ENCODE results near the gene ERICH6. TPM values are rescaled to one million over a fixed set of nuclear protein-coding genes. Genes with fewer than 3 reads are reported as not detected.

ERICH6 gene
- total RNA-seq, 1 donor from 2014 or later = not detected

DNA sequence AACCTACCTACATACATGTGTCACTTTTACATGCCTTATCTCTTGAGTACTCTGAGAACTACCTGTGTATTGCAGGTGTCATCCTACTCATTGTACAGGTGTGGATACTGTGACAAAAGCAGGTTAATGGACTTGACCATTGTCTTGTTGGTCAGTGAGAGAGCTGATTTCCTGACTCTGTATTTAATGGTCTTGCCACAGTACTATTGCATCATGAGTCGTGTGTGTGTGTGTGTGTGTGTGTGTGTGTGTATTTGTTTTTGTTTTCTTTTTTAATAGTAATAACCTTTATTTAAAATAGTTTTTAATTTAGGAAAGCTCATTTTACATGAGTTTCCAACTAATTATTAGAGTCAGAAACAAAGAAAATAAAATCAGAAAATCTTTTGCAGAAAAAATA lies 92.9 kb downstream of the ERICH6 start:
- no peak overlapping the region for H3K4me3 ChIP-seq
- H3K27ac ChIP-seq = no peak overlapping the region
- no peaks in the 10 kb centered on the region for H3K9me3 ChIP-seq
- intact Hi-C loops (cut with DNase I) = no loop called here
- DNase-seq (ENCODE audit: extremely low spot score in 2 of 2) = no peak
- peaks cover 0 to 7% of the 10 kb centered on the region in 2 donors for H3K36me3 ChIP-seq
- no peaks in the 10 kb centered on the region for H3K27me3 ChIP-seq
- peaks cover 49% of the 10 kb centered on the region for H3K4me1 ChIP-seq
- TF ChIP-seq, protein P1, sequence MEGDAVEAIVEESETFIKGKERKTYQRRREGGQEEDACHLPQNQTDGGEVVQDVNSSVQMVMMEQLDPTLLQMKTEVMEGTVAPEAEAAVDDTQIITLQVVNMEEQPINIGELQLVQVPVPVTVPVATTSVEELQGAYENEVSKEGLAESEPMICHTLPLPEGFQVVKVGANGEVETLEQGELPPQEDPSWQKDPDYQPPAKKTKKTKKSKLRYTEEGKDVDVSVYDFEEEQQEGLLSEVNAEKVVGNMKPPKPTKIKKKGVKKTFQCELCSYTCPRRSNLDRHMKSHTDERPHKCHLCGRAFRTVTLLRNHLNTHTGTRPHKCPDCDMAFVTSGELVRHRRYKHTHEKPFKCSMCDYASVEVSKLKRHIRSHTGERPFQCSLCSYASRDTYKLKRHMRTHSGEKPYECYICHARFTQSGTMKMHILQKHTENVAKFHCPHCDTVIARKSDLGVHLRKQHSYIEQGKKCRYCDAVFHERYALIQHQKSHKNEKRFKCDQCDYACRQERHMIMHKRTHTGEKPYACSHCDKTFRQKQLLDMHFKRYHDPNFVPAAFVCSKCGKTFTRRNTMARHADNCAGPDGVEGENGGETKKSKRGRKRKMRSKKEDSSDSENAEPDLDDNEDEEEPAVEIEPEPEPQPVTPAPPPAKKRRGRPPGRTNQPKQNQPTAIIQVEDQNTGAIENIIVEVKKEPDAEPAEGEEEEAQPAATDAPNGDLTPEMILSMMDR (IDR thresholded peaks at IDR 0.05) = no peak
- TF ChIP-seq POLR2AphosphoS5 (IDR thresholded peaks at IDR 0.05; ENCODE audit: insufficient read depth in 1 of 2, low read depth in 1 of 2) = no peak
- no peak for TF ChIP-seq POLR2A (IDR thresholded peaks at IDR 0.05)

DNA sequence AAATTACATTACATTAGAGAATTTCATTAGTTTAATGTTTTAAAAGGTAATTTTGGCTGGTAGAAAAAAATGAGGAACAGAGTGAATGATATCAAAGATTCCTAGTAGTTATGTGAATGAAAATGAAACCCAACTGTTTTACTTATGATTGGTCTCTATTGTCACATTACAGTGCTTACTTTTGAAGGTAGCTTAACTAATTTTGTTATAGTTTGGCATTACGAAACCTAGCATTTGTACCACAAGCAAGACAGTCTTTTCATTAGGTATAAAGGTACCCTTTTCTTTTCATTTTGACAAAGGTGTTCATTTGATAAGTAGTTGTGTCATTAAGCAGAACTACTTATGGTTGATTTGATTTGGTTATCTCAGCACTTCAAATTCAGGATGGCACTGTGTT lies 93.7 kb downstream of the ERICH6 start:
- Histone ChIP-seq H3K4me1 (peaks cover 57% of the 10 kb centered on the region), H3K27me3 (no peaks in the 10 kb centered on the region), H3K4me3 (no peak overlapping the region), H3K27ac (no peak overlapping the region), H3K9me3 (no peaks in the 10 kb centered on the region), H3K36me3 (peaks cover 0 to 7% of the 10 kb centered on the region in 2 donors)
- TF ChIP-seq POLR2A (IDR thresholded peaks at IDR 0.05) = no peak
- TF ChIP-seq POLR2AphosphoS5 (IDR thresholded peaks at IDR 0.05; ENCODE audit: insufficient read depth in 1 of 2, low read depth in 1 of 2) = no peak
- TF ChIP-seq, protein P1 (IDR thresholded peaks at IDR 0.05) = no peak
- intact Hi-C loops (cut with DNase I) = loop anchor here (10.0 kb wide), 1 partner anchor 55 kb away; no protein-coding TSS in a partner anchor
- no peak for DNase-seq (ENCODE audit: extremely low spot score in 2 of 2)

Other genes starting within 250 kb of the ERICH6 start
- gene SERP1, start 157.4 kb downstream of the ERICH6 start, total RNA-seq = 231 TPM
- gene EIF2A, start 157.1 kb downstream of the ERICH6 start, total RNA-seq = 146 TPM
- gene SELENOT, start 100.6 kb downstream of the ERICH6 start, total RNA-seq = 70.0 TPM
- 71.0 TPM for gene SIAH2, start 59.2 kb upstream of the ERICH6 start, total RNA-seq
- gene MINDY4B, start 201.5 kb upstream of the ERICH6 start, total RNA-seq = not detected